Activated CD4-positive, alpha-beta T cell treated with anti-CD3 and anti-CD28 coated beads, Interleukin-2, amount 50 U/mL, for 4 hours (primary cell): ENCODE measurements around the gene ZNF576.
A peak's percentile ranks its signal among the peaks of the same experiment; 100 is the strongest.
"Not testable (repeated sequence)": the region's sequence is repeated elsewhere in the genome, so short reads cannot be mapped to it uniquely, and the experiment has no call there.

Source experiments
- DNase-seq, 2 experiments: peaks; one replicate each; pipeline ENCODE4 v3.0.0-alpha.2; 2020

The ZNF576 gene

GRCh38 chr19:43600326-43600725 is 3.9 kb downstream of the ZNF576 start:
- not testable (repeated sequence) for DNase-seq

GRCh38 chr19:43605875-43606568 is 9.6 kb downstream of the ZNF576 start:
- no peak for DNase-seq

GRCh38 chr19:43606569-43607229 is 10.3 kb downstream of the ZNF576 start:
- DNase-seq, result no peak

GRCh38 chr19:43607238-43608205 is 11.1 kb downstream of the ZNF576 start:
- DNase-seq, result no peak

GRCh38 chr19:43609872-43610271 is 13.5 kb downstream of the ZNF576 start:
- DNase-seq, result no peak

- no peak for DNase-seq
Observed at GRCh38 chr19:43610493-43610892, 14.1 kb downstream of the ZNF576 start.

GRCh38 chr19:43611788-43612187 is 15.4 kb downstream of the ZNF576 start, which contains the start of gene SRRM5:
Gene SRRM5, plus strand, starts transcription at chr19:43612088. Its CDS starts 34 bp downstream, at chr19:43612122.
- no peak for DNase-seq

- no peak for DNase-seq
Observed at GRCh38 chr19:43612374-43612773, 16.0 kb downstream of the ZNF576 start.

GRCh38 chr19:43616306-43616705 is 19.9 kb downstream of the ZNF576 start:
- no peak for DNase-seq

GRCh38 chr19:43616954-43617353 is 20.6 kb downstream of the ZNF576 start:
- no peak for DNase-seq

GRCh38 chr19:43618921-43619261 is 22.5 kb downstream of the ZNF576 start:
- peak; percentile 20 to 22 for DNase-seq

GRCh38 chr19:43619262-43620060 is 23.1 kb downstream of the ZNF576 start, which contains the start of gene ZNF428:
Gene ZNF428, minus strand, starts transcription at chr19:43619629. Its CDS starts 5,325 bp downstream, at chr19:43614304.
- peak; percentile 76 to 80 for DNase-seq

GRCh38 chr19:43620061-43621001 is 23.9 kb downstream of the ZNF576 start:
- peak; percentile 82 to 84 for DNase-seq

GRCh38 chr19:43622070-43622469 is 25.7 kb downstream of the ZNF576 start:
- no peak for DNase-seq

- DNase-seq, result no peak
Observed at GRCh38 chr19:43622956-43623355, 26.6 kb downstream of the ZNF576 start.

GRCh38 chr19:43623889-43624670 is 27.7 kb downstream of the ZNF576 start:
- no peak for DNase-seq

GRCh38 chr19:43624933-43625332 is 28.5 kb downstream of the ZNF576 start:
- DNase-seq, result peak; percentile 86 to 87

- DNase-seq, result no peak
Observed at GRCh38 chr19:43625918-43626579, 29.7 kb downstream of the ZNF576 start.

- no peak for DNase-seq
Observed at GRCh38 chr19:43626838-43627237, 30.4 kb downstream of the ZNF576 start.
